Activated CD4-positive, alpha-beta T cell treated with anti-CD3 and anti-CD28 coated beads, Interleukin-2, amount 50 U/mL, for 4 hours (primary cell): ENCODE results near the gene TASP1.

Experiments used
- DNase-seq, 2 experiments: peaks; one replicate each; pipeline ENCODE4 v3.0.0-alpha.2; 2020

The TASP1 gene

GRCh38 chr20:13430346-13431002 lies 208.3 kb downstream of the TASP1 start:
- DNase-seq: no peak

GRCh38 chr20:13428684-13429083 lies 210.0 kb downstream of the TASP1 start:
- no peak for DNase-seq

DNA sequence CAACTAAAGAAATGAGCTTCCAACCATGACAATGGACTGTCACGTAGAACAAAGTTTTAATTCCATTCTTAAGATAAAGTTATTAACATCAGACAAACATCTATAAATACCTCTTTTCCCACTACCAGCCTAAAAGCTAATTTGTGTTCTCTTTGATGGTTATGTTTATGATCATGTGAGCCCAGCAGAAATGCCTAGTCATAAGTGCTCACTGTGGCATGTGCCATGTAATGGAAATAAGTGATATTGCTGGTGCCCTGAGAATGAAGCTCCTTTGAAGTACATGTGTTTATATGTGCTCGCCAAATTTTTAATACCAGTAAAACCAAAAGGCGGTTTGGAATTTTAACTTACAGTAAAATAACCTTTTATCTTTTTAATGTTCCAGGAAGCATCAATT lies 211.9 kb downstream of the TASP1 start:
- no peak for DNase-seq

GRCh38 chr20:13425381-13426135 lies 213.2 kb downstream of the TASP1 start:
- no peak for DNase-seq

DNA sequence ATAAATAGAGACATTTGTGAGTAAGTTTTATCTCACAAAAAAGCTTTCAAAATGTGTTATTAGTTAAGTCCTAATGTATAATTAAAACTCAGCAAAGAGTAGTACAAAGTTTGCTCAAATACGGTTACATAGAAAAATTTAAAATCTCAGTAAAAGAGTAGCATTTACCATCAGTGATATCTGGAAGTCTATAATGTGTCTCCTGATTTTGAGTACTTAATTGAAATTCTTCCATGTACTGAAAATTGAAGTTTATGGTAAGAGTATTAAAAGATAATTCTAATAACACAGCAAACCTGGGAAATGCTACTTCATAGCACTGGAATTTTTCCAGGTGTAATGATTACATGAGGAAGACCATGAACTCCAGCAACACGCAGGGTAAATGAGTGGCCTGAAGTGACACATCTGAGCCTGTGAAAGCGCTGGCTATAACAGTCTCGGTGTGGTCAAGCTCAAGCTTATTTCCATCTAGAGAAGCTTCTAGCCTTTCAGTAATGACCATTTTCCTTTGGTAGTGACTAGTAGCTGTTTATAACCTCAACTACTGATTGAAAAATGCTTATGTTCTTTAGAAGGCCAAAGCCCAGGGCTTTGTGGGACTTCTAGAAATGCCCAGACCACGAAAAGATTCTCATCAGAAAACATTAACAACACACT lies 214.4 kb downstream of the TASP1 start:
- no peak for DNase-seq

GRCh38 chr20:13423472-13424173 lies 215.1 kb downstream of the TASP1 start:
- DNase-seq: no peak

GRCh38 chr20:13422637-13423036 lies 216.1 kb downstream of the TASP1 start:
- DNase-seq: no peak

- DNase-seq: no peak
Observed at GRCh38 chr20:13420625-13421024, 218.1 kb downstream of the TASP1 start.

GRCh38 chr20:13419477-13419876 lies 219.3 kb downstream of the TASP1 start:
- DNase-seq: no peak

- no peak for DNase-seq
Observed at GRCh38 chr20:13418263-13419229, 220.2 kb downstream of the TASP1 start.

DNA sequence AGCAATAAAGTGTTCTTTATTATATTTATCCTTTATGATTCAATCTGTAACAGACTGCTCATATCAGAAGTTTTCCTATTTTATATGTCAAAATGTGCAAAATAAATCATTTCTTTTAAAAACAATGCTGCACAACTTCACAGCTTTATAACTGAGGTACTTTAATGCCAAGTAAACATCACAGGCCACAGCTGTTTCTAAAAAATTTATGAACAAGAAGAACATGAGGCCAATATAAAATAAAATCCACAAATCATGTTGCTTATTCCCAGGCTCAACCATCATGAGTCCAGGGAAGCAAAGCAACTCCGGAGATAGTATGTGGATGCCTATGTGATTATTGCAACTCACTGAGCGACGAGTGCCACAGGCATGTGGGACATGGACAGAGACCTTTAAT lies 222.2 kb downstream of the TASP1 start:
- no peak for DNase-seq

DNA sequence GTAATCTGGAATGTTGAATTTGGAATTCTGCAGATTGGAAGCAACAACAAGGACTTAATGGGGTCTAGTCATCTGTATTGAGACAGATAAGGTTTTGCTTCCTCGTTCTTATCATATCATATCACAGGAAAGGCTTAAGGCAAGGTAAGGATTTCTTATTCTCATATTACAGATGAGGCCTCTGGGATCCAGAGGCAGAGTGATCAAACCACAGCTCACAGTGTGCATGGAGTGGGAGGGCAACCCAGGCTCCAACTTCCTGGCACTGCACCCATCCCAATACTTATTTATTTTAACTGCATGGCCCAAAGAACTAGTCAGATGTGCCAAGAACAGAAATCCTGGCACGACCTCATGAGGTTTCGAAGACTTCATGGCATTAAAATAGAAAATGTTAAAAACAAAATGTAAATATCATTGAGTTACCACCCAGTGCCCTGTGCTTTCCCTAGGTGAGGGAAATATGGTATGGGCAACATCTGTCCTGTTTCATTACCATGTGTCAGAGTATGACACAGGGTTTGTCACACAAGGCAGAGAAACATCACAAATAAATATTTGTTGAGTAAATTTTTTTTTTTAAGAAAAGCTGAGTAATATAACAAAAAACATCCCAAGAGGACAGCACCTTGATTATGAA lies 225.8 kb downstream of the TASP1 start:
- no peak for DNase-seq

DNA sequence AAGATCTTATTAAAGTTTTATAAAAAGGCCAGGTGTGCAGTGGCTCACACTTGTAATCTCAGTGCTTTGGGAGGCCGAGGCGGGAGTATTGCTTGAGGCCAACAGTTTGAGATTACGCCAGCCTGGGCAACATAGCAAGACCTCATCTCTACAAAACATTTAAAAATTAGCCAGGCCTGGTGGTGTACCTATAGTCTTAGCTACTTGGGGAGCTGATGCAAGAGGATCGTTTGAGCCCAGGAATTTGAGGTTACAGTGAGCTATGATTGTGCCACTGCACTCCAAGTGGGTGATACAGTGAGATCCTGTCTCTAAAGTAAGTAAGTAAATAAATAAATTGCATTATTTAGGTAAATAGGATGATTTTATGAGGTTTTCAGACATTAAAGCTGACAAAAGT lies 234.4 kb downstream of the TASP1 start:
- DNase-seq: no peak

DNA sequence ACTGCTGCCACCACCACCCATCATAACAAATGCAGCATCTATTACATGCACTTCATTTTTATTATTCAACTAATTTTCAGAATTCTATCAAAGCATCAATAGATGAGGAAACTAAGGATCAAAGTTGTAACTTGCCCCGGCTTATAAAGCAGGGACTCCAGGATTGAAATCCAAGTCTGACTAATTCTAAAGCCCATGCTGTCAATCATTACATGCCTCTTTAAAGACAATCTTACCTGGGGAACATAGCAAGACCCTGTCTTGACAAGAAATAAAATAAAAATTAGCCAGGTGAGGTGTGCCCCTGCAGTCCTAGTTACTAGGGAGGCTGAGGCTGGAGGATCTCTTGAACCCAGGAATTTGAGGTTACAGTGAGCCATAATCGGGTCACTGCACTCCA lies 235.3 kb downstream of the TASP1 start:
- no peak for DNase-seq

DNA sequence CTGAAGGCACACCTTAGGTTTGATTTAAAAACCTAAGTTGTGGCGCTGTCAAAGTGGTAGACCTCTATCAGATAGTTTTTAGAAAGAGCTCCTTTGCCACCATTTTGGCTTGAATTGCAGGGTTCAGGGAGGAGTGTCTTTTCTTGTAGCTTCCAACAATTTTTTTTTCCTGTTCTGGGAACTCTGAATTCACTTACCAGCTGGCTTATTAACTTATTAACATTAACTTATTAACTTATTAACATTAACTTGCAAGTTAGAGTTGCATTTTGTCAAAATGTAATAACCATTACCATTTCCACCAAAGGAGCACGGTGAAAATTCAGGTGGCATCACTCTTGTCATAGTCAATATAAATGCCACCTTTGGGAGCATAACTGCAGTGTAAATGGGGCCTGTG lies 235.7 kb downstream of the TASP1 start:
- DNase-seq: no peak

DNA sequence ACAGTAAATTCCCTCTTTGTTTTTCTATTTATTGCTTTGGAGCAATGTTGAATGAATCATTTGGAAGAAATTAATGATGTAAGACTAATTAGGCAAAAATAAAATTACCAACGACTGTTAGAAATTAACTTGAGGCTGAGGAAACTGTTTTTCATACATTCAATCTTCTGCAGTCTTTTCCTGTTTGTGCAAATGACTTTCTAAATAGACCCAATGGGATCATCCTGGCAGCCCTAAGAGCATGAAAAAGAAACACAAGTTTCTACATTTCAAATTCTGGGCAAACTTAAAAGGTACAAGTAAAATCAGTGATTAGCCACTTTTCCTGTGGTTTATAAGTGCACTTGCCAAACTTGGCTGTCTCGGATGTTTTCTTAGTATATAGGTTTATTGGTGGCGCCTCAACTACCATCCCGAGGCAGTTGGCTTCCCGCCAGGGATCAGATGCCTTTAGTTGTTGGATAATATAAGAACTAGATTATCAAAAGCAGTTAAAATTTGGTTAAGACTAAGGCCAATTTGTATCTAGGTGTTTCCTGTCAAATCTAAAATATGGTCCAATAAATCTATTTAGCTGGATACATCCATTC lies 236.5 kb downstream of the TASP1 start:
- no peak for DNase-seq

DNA sequence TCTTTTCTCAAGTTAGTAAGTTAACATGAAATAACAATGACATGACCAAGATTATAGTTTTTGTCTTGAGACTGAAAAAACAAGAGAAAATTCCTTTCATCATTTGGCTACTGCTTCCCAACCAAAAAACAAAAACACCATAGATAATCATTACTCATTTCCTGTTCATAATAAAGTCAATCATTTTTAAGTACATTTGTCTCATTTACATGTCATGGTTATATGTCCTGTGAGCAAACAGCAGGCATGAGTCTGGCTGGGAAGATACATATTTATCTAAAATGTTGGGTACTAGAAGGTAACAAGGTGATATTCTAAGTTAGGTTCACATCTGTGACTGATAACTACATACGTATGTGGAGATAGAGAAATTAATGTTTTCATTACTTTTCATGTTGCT lies 237.1 kb downstream of the TASP1 start:
- no peak for DNase-seq

GRCh38 chr20:13400453-13400852 lies 238.3 kb downstream of the TASP1 start:
- DNase-seq: no peak

DNA sequence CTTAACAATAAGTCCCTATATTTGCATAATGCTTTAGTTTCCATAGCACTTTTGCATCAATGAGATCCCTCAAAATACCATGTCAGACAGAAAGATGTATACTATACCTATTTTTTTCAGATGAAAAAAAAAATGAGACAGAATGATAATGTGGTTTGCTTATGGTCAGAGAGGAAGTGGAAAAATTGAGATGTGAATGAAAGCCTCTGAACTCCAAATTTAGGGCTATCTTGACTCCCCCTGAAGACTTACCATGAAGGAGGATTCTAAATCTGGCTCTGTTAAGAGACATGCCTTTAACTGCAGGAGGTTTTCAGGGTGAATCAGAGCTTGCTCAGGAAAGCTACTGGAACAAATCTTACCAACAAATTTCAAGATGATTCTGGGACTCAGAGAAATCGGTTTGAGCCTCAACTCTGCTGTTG lies 241.4 kb downstream of the TASP1 start:
- no peak for DNase-seq

- no peak for DNase-seq
Observed at GRCh38 chr20:13396826-13397225, 241.9 kb downstream of the TASP1 start.

GRCh38 chr20:13396022-13396421 lies 242.7 kb downstream of the TASP1 start:
- no peak for DNase-seq
